Stomach (tissue), 9 donors: Measurements from ENCODE around the gene SCMH1. TPM values are rescaled to one million over a fixed set of nuclear protein-coding genes. Genes with fewer than 3 reads are reported as not detected.

ENCODE experiments used
- DNase-seq, 2 donors: peaks; one replicate each; pipeline versions ENCODE4 v3.0.0 to v3.0.0-alpha.2; 2013 to 2019
- H3K27ac ChIP-seq, 5 donors: fragments of 200-600 bp in 4 of 5; sonication (generic) in 4 of 5; one replicate each; pipeline ENCODE4 v1.5.1; 2013 to 2019; ENCODE audit warnings: mild to moderate bottlenecking in 1 of 5, moderate library complexity in 1 of 5
- H3K27me3 ChIP-seq, 3 donors: fragments of 200-600 bp; sonication (generic); one replicate each; pipeline ENCODE4 v1.5.1; 2017 to 2019; ENCODE audit warnings: mixed run types in 1 of 3
- H3K36me3 ChIP-seq, 4 donors: fragments of 200-600 bp; sonication (generic); 1 replicate in 3 of 4; 2 replicates in 1 of 4; pipeline ENCODE4 v1.5.1; 2016 to 2019
- H3K4me1 ChIP-seq, 4 donors: fragments of 200-600 bp; sonication (generic); one replicate each; pipeline ENCODE4 v1.5.1; 2016 to 2019
- H3K4me3 ChIP-seq, 4 donors: fragments of 200-600 bp; sonication (generic) in 3 of 4; one replicate each; pipeline ENCODE4 v1.5.1; 2016 to 2019; ENCODE audit warnings: mild to moderate bottlenecking in 1 of 4
- H3K9me3 ChIP-seq, 4 donors: fragments of 200-600 bp; sonication (generic); one replicate each; pipeline ENCODE4 v1.5.1; 2016 to 2019
- CTCF ChIP-seq, 7 experiments: fragments of 450-650 bp in 4 of 7; fragments of 200-600 bp in 3 of 7; sonication (generic) in 3 of 7; IDR thresholded peaks; one replicate each; pipeline ENCODE4 v1.5.1; 2016 to 2019; ENCODE audit warnings: antibody characterized with exemption in 7 of 7, control low read depth in 2 of 7, mild to moderate bottlenecking in 1 of 7
- EP300 ChIP-seq: sonication (generic); formaldehyde crosslinking; IDR thresholded peaks from one replicate; pipeline ENCODE4 v1.6.1; 2017; ENCODE audit warnings: antibody characterized with exemption
- POLR2A ChIP-seq, 4 donors: fragments of 450-650 bp; IDR thresholded peaks; one replicate each; pipeline ENCODE4 v1.6.1; 2016; ENCODE audit warnings: antibody characterized with exemption in 4 of 4, control low read depth in 2 of 4, mild to moderate bottlenecking in 1 of 4, moderate library complexity in 1 of 4
- POLR2AphosphoS5 ChIP-seq, 3 donors: sonication (generic); formaldehyde crosslinking; IDR thresholded peaks; one replicate each; pipeline ENCODE4 v1.6.1; 2016; ENCODE audit warnings: antibody characterized with exemption in 3 of 3
- WGBS, 5 donors: extraction: QIAGEN DNeasy Blood & Tissue Kit in 3 of 5; methylation state at CpG; one replicate each; pipeline versions ENCODE4 v1.1.5 to v1.1.7; 2013 to 2018; 5-methylcytosine and 5-hydroxymethylcytosine counted together
- intact Hi-C: fragments of 100-400 bp; cut with DNase I; formaldehyde crosslinking; loops from one replicate; pipeline ENCODE4 v1.15.1; 2023; ENCODE audit warnings: low total_unique reads
- polyA plus RNA-seq, 3 donors: library from polyadenylated mRNA; stranded (reverse); fragments of 200-250 nt; gene quantifications; one replicate each; pipeline ENCODE4 v1.2.3, GENCODE V29; 2013
- total RNA-seq, 5 donors: library from RNA; depleted of rRNA; stranded (reverse); fragments of >200 nt; gene quantifications; one replicate each; pipeline versions ENCODE4 v1.1.0 to v1.2.3, GENCODE V29; 2014 to 2016
- donor health status: healthy with polysubstance abuse.
- donor health status: Bipolar disorder and iron deficiency.
- donor health status: healthy.

SCMH1 gene
- total and polyA plus RNA-seq, 8 donors: 22.6 to 84.6 (median 35.6) TPM

GRCh38 chr1:41286486-41286885 is 44.4 kb upstream of the SCMH1 start:
- no peaks in the 10 kb centered on the region for H3K4me1 ChIP-seq
- H3K27ac ChIP-seq: no peak overlapping the region
- H3K9me3 ChIP-seq: no peaks in the 10 kb centered on the region
- H3K4me3 ChIP-seq: no peak overlapping the region
- intact Hi-C loops: no loop called here
- peaks cover 0 to 53% (median 0%) of the 10 kb centered on the region in 3 donors for H3K27me3 ChIP-seq
- H3K36me3 ChIP-seq: no peaks in the 10 kb centered on the region
- no peak for TF ChIP-seq POLR2A (IDR thresholded peaks at IDR 0.05)
- no peak for TF ChIP-seq EP300
- no peak for TF ChIP-seq CTCF (IDR thresholded peaks at IDR 0.05)
- TF ChIP-seq POLR2AphosphoS5 (IDR thresholded peaks at IDR 0.05): no peak
- peak in 1 of 2 donors; percentile 42 for DNase-seq
- WGBS, 5 donors: 23 to 70% (median 58%) methylated on average over 3 of the region's 3 CpGs

DNA sequence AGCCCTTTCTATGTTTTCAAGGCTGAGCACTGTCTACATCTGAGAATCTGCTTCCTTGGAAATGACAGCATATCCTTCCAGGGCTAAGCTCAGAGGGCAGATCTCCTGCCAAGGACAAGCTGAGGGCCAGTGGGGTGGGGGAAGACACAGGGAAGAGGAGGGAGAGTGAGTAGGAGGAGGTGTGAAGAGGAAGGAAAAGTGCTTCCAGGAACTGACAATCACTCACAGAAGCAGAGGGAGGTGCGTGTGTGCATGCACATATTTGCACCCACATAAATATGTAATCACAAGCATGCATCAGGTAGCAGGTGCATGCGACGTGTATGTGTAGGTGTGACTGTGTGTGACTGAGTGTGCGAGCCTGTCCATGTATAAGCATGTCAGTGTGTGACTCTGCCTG is 43.7 kb upstream of the SCMH1 start:
- Histone ChIP-seq H3K9me3 (no peaks in the 10 kb centered on the region), H3K27ac (no peak overlapping the region), H3K4me1 (no peaks in the 10 kb centered on the region), H3K4me3 (no peak overlapping the region), H3K36me3 (no peaks in the 10 kb centered on the region), H3K27me3 (peaks cover 0 to 50% (median 0%) of the 10 kb centered on the region in 3 donors)
- WGBS, 5 donors: 64 to 85% (median 79%) methylated on average over 4 of the region's 4 CpGs
- intact Hi-C loops: no loop called here
- no peak for TF ChIP-seq POLR2A (IDR thresholded peaks at IDR 0.05)
- no peak for TF ChIP-seq POLR2AphosphoS5 (IDR thresholded peaks at IDR 0.05)
- no peak for TF ChIP-seq EP300
- TF ChIP-seq CTCF (IDR thresholded peaks at IDR 0.05): no peak
- no peak for DNase-seq

DNA sequence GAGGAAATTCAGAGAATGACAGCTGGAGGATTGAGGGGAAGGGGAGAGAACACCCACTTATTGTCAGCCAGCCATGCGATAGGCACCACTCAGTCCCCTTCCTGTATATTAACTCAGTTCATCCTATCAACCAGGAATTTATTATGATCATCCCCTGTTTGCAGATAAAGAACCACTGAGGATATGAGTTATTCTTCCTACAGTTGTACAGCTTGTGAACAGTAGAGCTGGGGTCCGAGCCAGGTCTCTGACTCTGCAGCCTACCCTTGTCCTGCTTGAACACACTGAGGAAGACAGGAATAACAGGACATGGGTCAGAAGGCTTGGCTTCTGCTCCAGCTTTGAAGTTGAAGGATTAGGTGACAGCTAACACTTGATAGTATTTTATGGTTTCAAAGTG is 42.0 kb upstream of the SCMH1 start:
- DNase-seq: no peak
- peaks cover 0 to 50% (median 0%) of the 10 kb centered on the region in 3 donors for H3K27me3 ChIP-seq
- intact Hi-C loops: no loop called here
- no peak overlapping the region for H3K27ac ChIP-seq
- no peaks in the 10 kb centered on the region for H3K36me3 ChIP-seq
- no peak overlapping the region for H3K4me3 ChIP-seq
- no peaks in the 10 kb centered on the region for H3K4me1 ChIP-seq
- TF ChIP-seq CTCF (IDR thresholded peaks at IDR 0.05) (no peak), EP300 (no peak), POLR2AphosphoS5 (IDR thresholded peaks at IDR 0.05) (no peak), POLR2A (IDR thresholded peaks at IDR 0.05) (no peak)
- 76 to 90% (median 84%) methylated on average over 2 of the region's 2 CpGs for WGBS, 5 donors
- no peaks in the 10 kb centered on the region for H3K9me3 ChIP-seq

GRCh38 chr1:41282679-41283317 is 40.7 kb upstream of the SCMH1 start:
- 28 to 47% (median 41%) methylated on average over 9 of the region's 9 CpGs for WGBS, 5 donors
- Histone ChIP-seq H3K4me3 (no peak overlapping the region), H3K36me3 (no peaks in the 10 kb centered on the region), H3K9me3 (no peaks in the 10 kb centered on the region), H3K27ac (no peak overlapping the region), H3K27me3 (peaks cover 0 to 58% (median 0%) of the 10 kb centered on the region in 3 donors), H3K4me1 (no peaks in the 10 kb centered on the region)
- peak; percentile 34 to 72 for DNase-seq
- intact Hi-C loops: no loop called here
- TF ChIP-seq CTCF (IDR thresholded peaks at IDR 0.05): peak in 5 of 7 experiments; percentile 14 to 76 (median 69)
- no peak for TF ChIP-seq POLR2A (IDR thresholded peaks at IDR 0.05)
- TF ChIP-seq EP300: no peak
